Cortex of kidney (tissue), 1 donor: ENCODE data around the gene EHD4.

Source experiments
- DNase-seq: peaks from one replicate; lab custom pipeline; 2025; lab: John Stamatoyannopoulos, UW

The EHD4 gene

DNA sequence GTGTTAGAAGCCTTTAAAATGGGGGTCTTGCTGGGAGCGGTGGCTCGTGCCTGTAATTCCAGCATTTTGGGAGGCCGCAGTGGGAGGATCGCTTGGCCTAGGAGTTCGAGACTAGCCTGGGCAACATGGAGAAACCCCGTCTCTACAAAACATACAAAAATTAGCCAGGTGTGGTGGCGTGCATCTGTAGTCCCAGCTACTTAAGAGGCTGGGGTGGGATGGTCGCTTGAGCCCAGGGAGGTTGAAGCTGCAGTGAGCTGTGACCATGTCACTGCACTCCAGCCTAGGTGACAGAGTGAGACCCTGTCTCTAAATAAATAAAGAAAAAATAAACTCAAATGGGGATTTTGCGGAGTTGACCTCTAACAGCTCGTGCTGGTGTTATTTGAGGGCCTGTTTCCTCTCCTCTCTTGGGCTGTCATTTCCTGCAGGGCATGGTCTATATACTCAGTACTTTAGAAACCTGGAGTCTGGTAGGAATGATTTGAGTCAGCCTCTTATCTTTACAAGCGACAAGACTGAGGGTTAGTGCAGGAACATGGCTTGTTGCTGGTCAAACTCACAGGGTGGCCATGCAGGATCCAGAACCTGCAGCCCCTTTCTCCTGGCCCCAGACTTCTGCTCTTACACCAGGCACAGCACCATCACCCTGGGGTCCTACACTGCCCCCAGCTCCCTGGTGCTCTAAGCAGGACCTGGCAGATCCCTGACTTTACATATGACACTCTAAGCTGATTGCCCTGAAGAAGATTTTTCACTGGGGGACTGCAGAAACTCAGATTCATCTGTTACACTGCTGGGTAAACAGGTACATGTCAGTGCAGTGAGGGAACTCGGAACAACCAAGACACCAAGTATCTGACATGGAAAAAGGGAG lies 15.1 kb downstream of the EHD4 start:
- no peak for DNase-seq

DNA sequence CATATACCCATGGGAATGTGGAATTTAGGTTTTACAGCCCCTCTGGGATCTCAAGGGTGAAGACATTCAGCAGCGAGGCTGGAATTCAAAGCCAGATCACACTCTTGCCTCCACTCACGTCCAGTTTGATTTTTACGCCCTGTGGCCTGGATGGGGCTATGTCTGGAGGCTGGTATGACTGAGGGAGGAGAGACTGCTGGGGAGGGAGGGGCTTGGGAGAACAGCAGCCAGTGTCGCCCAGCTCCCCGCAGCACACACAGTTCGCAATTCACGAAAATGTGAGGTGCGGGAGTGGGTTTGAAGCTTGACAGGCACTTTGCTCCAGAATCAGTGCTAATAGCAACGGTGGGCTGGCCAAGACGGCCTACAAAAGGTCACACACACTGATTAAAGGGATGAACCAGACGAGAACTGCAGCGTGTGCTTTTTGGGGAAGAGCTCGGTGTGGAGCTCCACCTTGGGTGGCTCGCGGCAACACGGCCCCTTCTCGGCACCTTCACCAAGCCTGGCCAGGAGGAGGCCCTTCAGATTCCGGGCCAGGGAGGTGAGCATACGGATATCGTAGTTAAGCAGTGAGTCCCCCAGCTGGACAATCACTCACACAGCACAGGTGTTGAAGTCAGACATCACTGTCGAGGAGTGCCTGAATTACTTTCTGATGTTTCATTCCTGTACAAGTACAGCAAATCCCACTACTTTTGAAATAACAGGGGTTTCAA lies 16.4 kb downstream of the EHD4 start:
- DNase-seq: no peak

GRCh38 chr15:41955100-41955499 lies 17.3 kb downstream of the EHD4 start:
- DNase-seq: no peak

DNA sequence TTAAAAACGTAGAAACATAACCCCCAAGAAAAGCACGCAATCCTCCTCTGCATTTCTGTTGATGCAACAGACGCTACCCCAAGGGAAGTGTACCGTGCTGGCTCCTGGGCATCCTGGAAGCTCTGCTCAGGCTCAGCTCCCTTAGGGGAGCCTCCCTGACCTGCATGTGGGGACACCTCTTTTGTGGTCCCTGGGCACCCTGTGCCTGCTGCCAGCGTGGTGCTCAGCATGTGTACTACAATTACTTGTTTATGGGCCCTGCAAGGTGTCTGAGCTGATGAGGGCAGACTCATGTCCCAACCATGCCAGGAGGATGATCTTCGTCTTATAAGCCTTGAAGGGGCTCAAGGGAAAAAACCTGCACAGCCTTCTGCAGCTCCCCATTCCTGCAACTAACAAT lies 18.3 kb downstream of the EHD4 start:
- no peak for DNase-seq

- no peak for DNase-seq
These were observed 20.3 kb downstream of the EHD4 start for GRCh38 chr15:41952013-41952563.

DNA sequence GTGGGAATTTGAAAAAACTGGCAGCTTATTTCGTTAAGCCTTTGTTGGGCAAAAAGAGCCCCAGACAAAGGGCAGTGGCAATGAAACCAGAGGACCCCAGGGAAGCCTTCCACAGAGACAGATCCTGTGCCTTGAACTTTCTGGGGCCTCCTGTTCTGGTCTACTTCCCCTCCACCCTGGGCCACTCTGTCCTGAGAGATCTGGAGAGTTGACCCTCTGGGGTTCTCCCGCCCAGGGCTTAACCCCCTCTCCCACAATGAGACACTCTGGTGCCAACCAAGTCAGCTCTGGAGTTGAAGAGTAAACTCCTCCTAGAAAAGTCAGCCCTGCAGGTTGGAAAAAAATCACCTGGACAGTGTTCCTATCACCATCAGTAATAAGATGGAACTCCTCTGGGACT lies 20.8 kb downstream of the EHD4 start:
- DNase-seq: no peak

DNA sequence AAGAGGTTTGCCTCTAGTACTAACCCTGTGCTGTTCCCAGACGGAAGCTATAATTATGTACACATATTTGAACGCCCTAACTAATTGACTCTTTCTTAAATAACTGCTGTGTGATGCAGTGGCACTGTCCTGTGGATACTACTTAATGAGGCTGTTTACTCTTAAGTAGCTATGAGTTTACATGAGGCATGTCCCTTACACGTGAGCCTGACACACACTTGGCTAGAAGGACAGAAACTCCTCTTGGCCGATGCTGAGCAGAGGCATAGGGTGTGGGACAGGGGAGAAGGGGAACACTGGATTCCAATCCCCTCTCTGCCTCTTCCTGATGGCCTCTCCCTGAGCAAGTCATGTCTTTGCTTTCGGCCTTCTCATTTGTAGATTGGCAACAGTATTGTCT lies 21.9 kb downstream of the EHD4 start:
- no peak for DNase-seq

GRCh38 chr15:41950127-41950483 lies 22.3 kb downstream of the EHD4 start:
- DNase-seq: no peak

DNA sequence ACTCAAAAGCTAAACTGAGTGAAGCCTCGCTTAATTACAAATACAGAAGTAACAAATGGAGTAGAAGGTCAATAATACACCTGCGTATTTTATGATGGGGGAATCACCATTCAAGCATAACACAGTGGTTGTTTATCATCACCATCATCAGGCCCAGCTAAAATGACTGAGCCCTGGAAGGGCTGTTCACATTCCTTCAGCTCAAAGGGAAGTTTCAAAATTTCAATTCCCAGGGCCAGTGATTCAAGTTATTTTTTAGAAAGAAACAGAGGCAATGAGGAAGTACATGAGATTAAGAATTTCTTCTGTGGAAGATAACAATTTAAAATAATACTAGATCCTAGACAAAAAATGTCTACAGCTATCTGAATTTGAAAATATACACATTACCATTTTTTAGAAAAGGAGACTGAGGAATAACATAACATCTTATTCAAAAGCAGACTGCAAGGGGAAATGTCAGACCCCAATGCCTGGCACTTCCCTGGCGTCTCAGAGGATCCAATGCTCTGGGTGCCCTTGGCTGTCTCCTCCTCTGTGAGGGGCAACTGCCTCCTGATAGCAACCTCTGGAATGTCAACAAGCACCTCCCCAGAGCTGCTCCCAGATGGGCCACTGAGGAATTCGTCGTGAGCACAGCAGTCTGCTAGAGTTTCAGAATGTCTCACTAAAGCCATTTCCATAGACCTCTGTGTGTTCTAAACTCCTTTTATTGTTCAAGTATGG lies 22.8 kb downstream of the EHD4 start:
- no peak for DNase-seq

GRCh38 chr15:41948490-41948889 lies 23.9 kb downstream of the EHD4 start:
- no peak for DNase-seq

- DNase-seq: no peak
These were observed 25.4 kb downstream of the EHD4 start for GRCh38 chr15:41946970-41947369.

GRCh38 chr15:41945731-41946130 lies 26.6 kb downstream of the EHD4 start:
- no peak for DNase-seq

DNA sequence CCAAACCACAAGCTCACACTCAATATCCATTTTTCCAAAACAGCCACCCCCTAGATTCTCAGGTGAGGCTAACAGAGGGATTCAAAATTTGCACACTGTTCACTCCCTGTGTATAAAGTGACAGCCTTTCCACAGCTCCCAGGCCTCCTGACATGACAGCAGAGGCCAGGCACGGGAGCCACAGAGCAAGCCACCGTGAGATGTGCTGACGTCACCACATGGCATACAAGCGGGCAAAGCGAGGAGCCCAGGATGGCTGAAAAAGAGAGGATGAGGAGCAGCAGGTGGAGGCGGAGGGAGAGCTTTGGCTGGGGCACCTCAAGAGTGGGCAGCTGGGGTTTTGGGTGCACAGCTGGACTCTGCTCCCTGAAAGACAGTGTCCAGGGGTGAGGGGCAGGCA lies 27.1 kb downstream of the EHD4 start:
- no peak for DNase-seq

DNA sequence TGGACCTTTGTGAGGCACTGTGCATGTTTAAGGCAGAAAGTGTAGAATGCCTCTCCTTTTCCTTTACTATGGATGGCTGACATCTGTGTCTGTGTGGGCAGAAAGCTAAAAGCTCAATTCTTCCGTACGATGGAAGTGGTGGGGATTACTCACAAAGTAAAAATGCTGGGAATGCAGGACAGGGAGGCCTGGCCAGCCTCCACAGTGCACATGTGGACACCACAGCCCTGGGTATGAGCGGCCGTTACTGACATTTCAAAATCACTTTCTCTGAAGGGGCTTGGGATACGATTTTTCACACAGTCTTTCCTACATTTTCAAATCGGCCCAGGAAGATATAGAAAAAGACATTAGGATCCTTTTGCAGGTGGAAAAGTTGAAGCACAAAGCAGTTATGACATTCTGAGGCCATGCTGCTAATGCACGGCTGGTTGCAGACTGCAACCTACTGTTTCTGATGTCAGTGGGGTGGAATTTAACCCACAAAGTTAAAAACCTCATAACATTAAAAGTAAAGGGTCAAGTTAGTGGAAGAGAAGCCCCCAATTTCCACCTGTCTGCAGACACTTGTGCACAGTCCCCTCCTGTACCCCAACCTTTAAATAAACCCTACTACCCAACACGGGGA lies 27.9 kb downstream of the EHD4 start:
- DNase-seq: no peak

GRCh38 chr15:41943543-41944312 lies 28.6 kb downstream of the EHD4 start:
- DNase-seq: no peak

- DNase-seq: no peak
These were observed 29.5 kb downstream of the EHD4 start for GRCh38 chr15:41942886-41943285.

GRCh38 chr15:41941644-41942415 lies 30.5 kb downstream of the EHD4 start:
- no peak for DNase-seq

DNA sequence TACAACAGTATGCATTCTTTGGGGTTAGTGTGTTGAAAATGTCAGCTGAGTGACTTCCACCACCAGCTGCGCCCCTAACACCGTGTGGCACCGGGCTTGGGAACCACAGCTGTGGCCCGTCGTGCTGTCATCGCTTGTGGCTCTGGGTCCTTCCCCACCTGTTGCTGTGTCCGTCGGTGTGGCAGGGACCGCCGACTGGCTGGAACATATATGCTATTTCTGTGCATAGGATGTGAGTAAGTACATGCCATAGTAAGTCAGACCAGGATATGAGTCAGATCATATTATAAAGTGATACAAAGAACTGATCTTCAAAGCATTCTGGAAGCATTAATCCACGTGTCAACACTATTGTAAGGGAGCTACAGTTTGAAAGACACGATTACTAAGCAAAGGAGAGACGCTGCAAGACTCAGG lies 31.9 kb downstream of the EHD4 start:
- DNase-seq: no peak

DNA sequence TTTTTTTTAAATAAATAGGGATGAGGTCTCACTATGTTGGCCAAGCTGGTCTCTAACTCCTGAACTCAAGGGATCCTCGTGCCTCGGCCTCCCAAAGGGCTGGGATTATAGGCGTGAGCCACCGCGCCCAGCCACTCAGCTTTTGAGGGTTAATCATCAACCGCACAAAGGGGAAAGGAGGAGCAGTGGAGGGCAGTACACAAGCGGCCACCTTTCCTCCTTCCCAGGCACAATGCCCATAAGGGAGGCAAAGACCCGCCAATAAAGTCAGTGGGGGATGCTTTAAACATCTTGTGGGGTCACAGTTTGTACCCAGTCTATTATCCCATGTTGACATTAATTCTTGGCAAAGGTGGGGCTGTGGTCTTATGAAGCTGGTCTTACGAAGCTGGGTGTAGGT lies 32.4 kb downstream of the EHD4 start:
- no peak for DNase-seq

- no peak for DNase-seq
These were observed 34.8 kb downstream of the EHD4 start for GRCh38 chr15:41937568-41937923.
